Measurements from ENCODE around the gene CLDN6.
A peak's percentile ranks its signal among the peaks of the same experiment; 100 is the strongest.

Gene CLDN6

GRCh38 chr16:2968738-2969544 is 49.0 kb downstream of the CLDN6 start, which contains the start of gene PAQR4:
Gene PAQR4, plus strand, starts transcription at chr16:2969348. Its CDS starts 327 bp downstream, at chr16:2969675.
- DNase-seq = peak; percentile 77

GRCh38 chr16:2968368-2968737 is 49.6 kb downstream of the CLDN6 start:
- DNase-seq = no peak

- no peak for DNase-seq
These were observed 50.2 kb downstream of the CLDN6 start for GRCh38 chr16:2967721-2968161.

GRCh38 chr16:2967211-2967631 is 50.8 kb downstream of the CLDN6 start:
- DNase-seq = no peak

- DNase-seq = no peak
These were observed 51.2 kb downstream of the CLDN6 start for GRCh38 chr16:2966808-2967191.

- no peak for DNase-seq
These were observed 51.8 kb downstream of the CLDN6 start for GRCh38 chr16:2966043-2966807.

Data from stimulated activated CD4-positive, alpha-beta T cell treated with anti-CD3 and anti-CD28 coated beads, Interleukin-4, amount 100 ng/mL, for 24 hours (primary cell).